BJ (cell line): ENCODE results near the gene MAU2. TPM values are rescaled to one million over a fixed set of nuclear protein-coding genes. Genes with fewer than 3 reads are reported as not detected.

Experiments used
- CTCF ChIA-PET: fragments of 350-600 bp; formaldehyde crosslinking; extraction: SDS; loops from one replicate; lab custom pipeline; 2021; ENCODE audit warnings: antibody characterized with exemption, inconsistent platforms; lab: Yijun Ruan, JAX
- POLR2A ChIA-PET: fragments of 300-600 bp; sonication (Branson Sonifier 250); formaldehyde crosslinking; extraction: SDS; loops from one replicate; lab custom pipeline; 2021; ENCODE audit warnings: antibody characterized with exemption; lab: Charles Lee
- DNase-seq: peaks from one replicate; pipeline ENCODE4 v3.0.0-alpha.2; 2011; ENCODE audit warnings: low read depth
- H3K27me3 ChIP-seq: 2 replicates; pipeline ENCODE4 v1.6.0; 2011; ENCODE audit warnings: low read length; ENCODE audit not compliant: control insufficient read depth, insufficient read depth
- H3K36me3 ChIP-seq: 2 replicates; pipeline ENCODE4 v1.5.1; 2011; ENCODE audit warnings: low read length; ENCODE audit not compliant: control insufficient read depth, insufficient read depth
- H3K4me3 ChIP-seq: 2 replicates; pipeline ENCODE4 v1.5.1; 2011; ENCODE audit warnings: low read depth, mild to moderate bottlenecking, control low read depth, low read length
- polyA plus RNA-seq: library from polyadenylated mRNA; depleted of rRNA; stranded (reverse); fragments of >200 nt; gene quantifications from 2 replicates; pipeline ENCODE4 v1.2.3, GENCODE V29; 2011
- TF ChIP-seq, protein P1 (sequence below): IDR thresholded peaks from 2 replicates; pipeline ENCODE4 v1.5.1; 2011; ENCODE audit warnings: low read depth, mild to moderate bottlenecking, control low read depth, inconsistent platforms, low read length, moderate library complexity; ENCODE audit not compliant: insufficient read depth

Gene MAU2
- polyA plus RNA-seq, 1 experiment: 25.9 TPM

- CTCF ChIA-PET: interaction anchor here (1.0 to 2.1 kb wide), 3 partner anchors 8 to 10 kb away, joined by 3 to 17 read pairs (median 4); no protein-coding TSS in a partner anchor
Observed at GRCh38 chr19:19334063-19334988, 13.7 kb downstream of the MAU2 start.

GRCh38 chr19:19334989-19335344 lies 14.3 kb downstream of the MAU2 start:
- H3K4me3 ChIP-seq: no peak overlapping the region
- TF ChIP-seq, protein P1, sequence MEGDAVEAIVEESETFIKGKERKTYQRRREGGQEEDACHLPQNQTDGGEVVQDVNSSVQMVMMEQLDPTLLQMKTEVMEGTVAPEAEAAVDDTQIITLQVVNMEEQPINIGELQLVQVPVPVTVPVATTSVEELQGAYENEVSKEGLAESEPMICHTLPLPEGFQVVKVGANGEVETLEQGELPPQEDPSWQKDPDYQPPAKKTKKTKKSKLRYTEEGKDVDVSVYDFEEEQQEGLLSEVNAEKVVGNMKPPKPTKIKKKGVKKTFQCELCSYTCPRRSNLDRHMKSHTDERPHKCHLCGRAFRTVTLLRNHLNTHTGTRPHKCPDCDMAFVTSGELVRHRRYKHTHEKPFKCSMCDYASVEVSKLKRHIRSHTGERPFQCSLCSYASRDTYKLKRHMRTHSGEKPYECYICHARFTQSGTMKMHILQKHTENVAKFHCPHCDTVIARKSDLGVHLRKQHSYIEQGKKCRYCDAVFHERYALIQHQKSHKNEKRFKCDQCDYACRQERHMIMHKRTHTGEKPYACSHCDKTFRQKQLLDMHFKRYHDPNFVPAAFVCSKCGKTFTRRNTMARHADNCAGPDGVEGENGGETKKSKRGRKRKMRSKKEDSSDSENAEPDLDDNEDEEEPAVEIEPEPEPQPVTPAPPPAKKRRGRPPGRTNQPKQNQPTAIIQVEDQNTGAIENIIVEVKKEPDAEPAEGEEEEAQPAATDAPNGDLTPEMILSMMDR: no peak
- no peaks in the 10 kb centered on the region for H3K27me3 ChIP-seq
- POLR2A ChIA-PET: no interaction called here
- CTCF ChIA-PET: interaction anchor here (1.1 to 2.1 kb wide), 2 partner anchors 7 to 10 kb away, joined by 4 to 17 read pairs; no protein-coding TSS in a partner anchor
- H3K36me3 ChIP-seq: peaks cover 36% of the 10 kb centered on the region
- DNase-seq: no peak

More at GRCh38 chr19:19334063-19334988, 13.7 kb downstream of the MAU2 start:
- TF ChIP-seq, protein P1: no peak
- POLR2A ChIA-PET: no interaction called here
- Histone ChIP-seq H3K27me3 (no peaks in the 10 kb centered on the region), H3K4me3 (no peak overlapping the region), H3K36me3 (peaks cover 36% of the 10 kb centered on the region)
- no peak for DNase-seq

DNA sequence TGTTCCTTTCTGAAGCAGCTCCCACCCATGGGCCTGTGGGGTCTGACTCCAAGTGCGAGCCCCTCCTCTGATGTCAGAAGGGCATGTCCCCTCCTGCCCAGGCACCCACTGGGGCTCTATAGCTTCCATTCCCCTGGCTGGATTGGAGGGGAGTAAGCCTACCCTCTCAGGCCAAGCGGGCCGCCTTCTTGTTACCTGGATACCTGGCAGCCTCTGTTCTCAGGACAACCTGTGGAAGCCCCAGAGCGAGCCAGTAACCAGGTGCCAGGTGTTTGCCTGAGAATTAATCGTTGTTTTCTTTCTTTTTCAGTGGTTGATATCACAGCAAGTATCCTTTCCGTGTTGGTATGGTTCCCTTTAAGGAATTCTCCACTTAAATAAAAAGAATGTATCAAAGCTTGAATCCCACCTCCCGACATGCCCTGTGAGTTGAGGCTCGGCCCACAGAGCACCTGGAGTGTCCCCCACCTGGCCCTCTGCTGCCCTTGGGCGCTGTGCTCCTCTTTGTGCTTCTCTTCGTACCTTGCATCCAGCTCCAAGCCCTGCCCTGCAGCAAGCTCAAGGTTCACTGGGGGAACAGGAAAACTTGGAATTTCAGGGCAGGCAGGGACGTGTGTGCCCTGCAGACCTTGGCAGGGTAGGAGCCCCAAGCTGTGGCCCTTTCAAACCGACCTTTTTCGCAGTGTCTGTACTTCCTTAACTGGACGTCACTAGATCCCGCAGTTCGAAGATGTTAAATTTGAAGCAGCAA lies 15.0 kb downstream of the MAU2 start:
- DNase-seq: no peak
- H3K27me3 ChIP-seq: no peaks in the 10 kb centered on the region
- no peak overlapping the region for H3K4me3 ChIP-seq
- CTCF ChIA-PET: interaction anchor here (1.0 to 1.1 kb wide), 2 partner anchors 11 to 12 kb away, joined by 3 to 4 read pairs; no protein-coding TSS in a partner anchor
- H3K36me3 ChIP-seq: peaks cover 36% of the 10 kb centered on the region
- TF ChIP-seq, protein P1: no peak
- POLR2A ChIA-PET: no interaction called here

GRCh38 chr19:19336597-19336996 lies 16.0 kb downstream of the MAU2 start:
- no peaks in the 10 kb centered on the region for H3K27me3 ChIP-seq
- CTCF ChIA-PET: interaction anchor here (1.0 kb wide), 1 partner anchor 13 kb away, joined by 3 read pairs; no protein-coding TSS in a partner anchor
- peaks cover 43% of the 10 kb centered on the region for H3K36me3 ChIP-seq
- POLR2A ChIA-PET: no interaction called here
- H3K4me3 ChIP-seq: no peak overlapping the region
- DNase-seq: no peak
- TF ChIP-seq, protein P1: no peak

GRCh38 chr19:19337120-19337519 lies 16.5 kb downstream of the MAU2 start:
- CTCF ChIA-PET: interaction anchor here (1.0 kb wide), 1 partner anchor 14 kb away, joined by 3 read pairs; no protein-coding TSS in a partner anchor
- TF ChIP-seq, protein P1: no peak
- POLR2A ChIA-PET: no interaction called here
- no peak for DNase-seq
- H3K36me3 ChIP-seq: peaks cover 48% of the 10 kb centered on the region
- H3K4me3 ChIP-seq: no peak overlapping the region
- no peaks in the 10 kb centered on the region for H3K27me3 ChIP-seq
